Measurements from ENCODE around the gene RAP2C. TPM values are rescaled to one million over a fixed set of nuclear protein-coding genes. Genes with fewer than 3 reads are reported as not detected.

RAP2C gene
- total RNA-seq, 1 donor, result 24.6 TPM

- Histone ChIP-seq H3K36me3 (ENCODE audit: insufficient read depth, low read length) (no peaks in the 10 kb centered on the region), H3K27me3 (ENCODE audit: insufficient read depth, low read length) (peaks cover 4% of the 10 kb centered on the region), H3K9me3 (ENCODE audit: low read depth, low read length) (no peaks in the 10 kb centered on the region), H3K4me3 (ENCODE audit: insufficient read depth, low read length) (no peak overlapping the region), H3K79me2 (ENCODE audit: insufficient read depth, low read length) (no peaks in the 10 kb centered on the region), H3K4me1 (ENCODE audit: insufficient read depth, low read length) (no peaks in the 10 kb centered on the region), H3K4me2 (ENCODE audit: insufficient read depth, low read length) (no peak overlapping the region), H2AFZ (ENCODE audit: low read length) (no peak overlapping the region), H3K27ac (ENCODE audit: low read depth, low read length) (no peak overlapping the region), H4K20me1 (ENCODE audit: insufficient read depth, low read length) (no peaks in the 10 kb centered on the region)
- TF ChIP-seq CTCF (IDR thresholded peaks at IDR 0.05; ENCODE audit: extremely low read depth, low read depth, low read length), result no peak
- DNase-seq (ENCODE audit: insufficient read length, low spot score, missing footprints), result no peak
Observed at GRCh38 chrX:132258509-132258908, 39.3 kb upstream of the RAP2C start.

DNA sequence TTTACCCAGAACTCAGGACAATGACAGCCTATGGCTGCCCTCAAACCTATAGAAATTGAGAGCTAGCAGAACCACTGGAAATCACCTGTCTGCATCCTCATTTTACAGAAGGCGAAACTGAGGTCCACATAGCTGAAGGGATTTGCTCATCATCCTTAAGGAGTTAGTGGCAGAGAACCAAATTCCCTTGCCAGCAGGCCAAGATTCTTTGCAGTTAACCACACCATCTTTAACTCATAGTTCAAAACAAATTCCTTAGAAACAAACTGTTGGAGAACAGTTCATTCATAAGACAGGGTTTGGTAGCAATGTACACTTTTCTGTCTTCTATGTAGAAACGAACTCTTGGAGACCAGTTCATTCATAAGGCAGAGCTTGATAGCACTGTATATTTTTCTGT is 37.9 kb upstream of the RAP2C start:
- no peak overlapping the region for H3K27ac ChIP-seq (ENCODE audit: low read depth, low read length)
- no peak overlapping the region for H3K4me2 ChIP-seq (ENCODE audit: insufficient read depth, low read length)
- H3K4me1 ChIP-seq (ENCODE audit: insufficient read depth, low read length), result no peaks in the 10 kb centered on the region
- no peaks in the 10 kb centered on the region for H3K9me3 ChIP-seq (ENCODE audit: low read depth, low read length)
- H2AFZ ChIP-seq (ENCODE audit: low read length), result no peak overlapping the region
- H3K36me3 ChIP-seq (ENCODE audit: insufficient read depth, low read length), result no peaks in the 10 kb centered on the region
- no peaks in the 10 kb centered on the region for H3K79me2 ChIP-seq (ENCODE audit: insufficient read depth, low read length)
- DNase-seq (ENCODE audit: insufficient read length, low spot score, missing footprints), result no peak
- no peak for TF ChIP-seq CTCF (IDR thresholded peaks at IDR 0.05; ENCODE audit: extremely low read depth, low read depth, low read length)
- peaks cover 4% of the 10 kb centered on the region for H3K27me3 ChIP-seq (ENCODE audit: insufficient read depth, low read length)
- no peak overlapping the region for H3K4me3 ChIP-seq (ENCODE audit: insufficient read depth, low read length)
- no peaks in the 10 kb centered on the region for H4K20me1 ChIP-seq (ENCODE audit: insufficient read depth, low read length)

- Histone ChIP-seq H3K27ac (ENCODE audit: low read depth, low read length) (no peak overlapping the region), H3K9me3 (ENCODE audit: low read depth, low read length) (no peaks in the 10 kb centered on the region), H3K36me3 (ENCODE audit: insufficient read depth, low read length) (no peaks in the 10 kb centered on the region), H3K4me1 (ENCODE audit: insufficient read depth, low read length) (no peaks in the 10 kb centered on the region), H4K20me1 (ENCODE audit: insufficient read depth, low read length) (no peaks in the 10 kb centered on the region), H3K79me2 (ENCODE audit: insufficient read depth, low read length) (no peaks in the 10 kb centered on the region), H3K4me3 (ENCODE audit: insufficient read depth, low read length) (no peak overlapping the region), H3K4me2 (ENCODE audit: insufficient read depth, low read length) (no peak overlapping the region), H3K27me3 (ENCODE audit: insufficient read depth, low read length) (peaks cover 9% of the 10 kb centered on the region), H2AFZ (ENCODE audit: low read length) (no peak overlapping the region)
- TF ChIP-seq CTCF (IDR thresholded peaks at IDR 0.05; ENCODE audit: extremely low read depth, low read depth, low read length), result no peak
- DNase-seq (ENCODE audit: insufficient read length, low spot score, missing footprints), result no peak
Observed at GRCh38 chrX:132236121-132236520, 16.9 kb upstream of the RAP2C start.

- no peak overlapping the region for H3K4me2 ChIP-seq (ENCODE audit: insufficient read depth, low read length)
- no peak overlapping the region for H3K27ac ChIP-seq (ENCODE audit: low read depth, low read length)
- no peaks in the 10 kb centered on the region for H3K4me1 ChIP-seq (ENCODE audit: insufficient read depth, low read length)
- H3K4me3 ChIP-seq (ENCODE audit: insufficient read depth, low read length), result no peak overlapping the region
- H2AFZ ChIP-seq (ENCODE audit: low read length), result no peak overlapping the region
- H3K79me2 ChIP-seq (ENCODE audit: insufficient read depth, low read length), result no peaks in the 10 kb centered on the region
- no peak for TF ChIP-seq CTCF (IDR thresholded peaks at IDR 0.05; ENCODE audit: extremely low read depth, low read depth, low read length)
- no peak for DNase-seq (ENCODE audit: insufficient read length, low spot score, missing footprints)
- no peaks in the 10 kb centered on the region for H3K9me3 ChIP-seq (ENCODE audit: low read depth, low read length)
- no peaks in the 10 kb centered on the region for H4K20me1 ChIP-seq (ENCODE audit: insufficient read depth, low read length)
- peaks cover 6% of the 10 kb centered on the region for H3K27me3 ChIP-seq (ENCODE audit: insufficient read depth, low read length)
- H3K36me3 ChIP-seq (ENCODE audit: insufficient read depth, low read length), result no peaks in the 10 kb centered on the region
Observed at GRCh38 chrX:132235488-132235887, 16.2 kb upstream of the RAP2C start.

Data from osteoblast (primary cell).